ENCODE data around the gene MINK1.

DNA sequence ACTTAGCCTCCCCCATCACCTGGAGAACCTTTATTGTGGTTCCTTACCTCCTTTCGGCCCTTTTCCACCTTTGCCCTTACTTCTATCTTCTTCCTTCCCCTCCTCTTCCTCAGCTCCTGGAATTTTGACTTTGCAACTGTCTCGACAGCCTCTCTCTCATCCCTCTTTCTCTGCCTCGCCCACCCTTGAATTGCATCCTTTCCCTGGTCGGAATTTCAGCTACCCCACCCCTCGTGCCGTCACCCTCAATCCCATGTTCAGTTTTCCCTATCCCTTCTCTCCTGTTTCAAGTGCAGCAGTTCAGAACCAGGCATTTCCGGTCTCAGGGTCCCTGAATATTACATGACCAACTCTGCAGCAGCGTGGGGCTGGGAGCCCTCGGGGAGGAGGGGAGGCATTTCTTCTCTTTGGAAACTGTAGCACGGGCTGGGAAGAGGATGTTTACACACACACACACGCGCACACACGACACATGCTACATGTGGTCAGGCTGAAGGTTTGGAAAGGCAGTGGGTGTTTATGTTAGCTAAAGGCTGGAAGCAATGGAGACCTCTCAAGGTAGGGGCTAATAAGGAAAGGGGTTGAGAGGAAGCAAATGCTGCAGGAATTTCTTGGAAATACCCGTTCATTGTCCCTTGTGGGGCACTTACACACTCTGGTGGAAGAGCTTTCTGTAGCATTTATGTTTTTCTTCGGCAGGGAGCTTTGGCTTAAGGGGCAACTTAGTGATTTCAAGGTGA, 971 bp downstream of the MINK1 start:
- TF ChIP-seq POLR2A (IDR thresholded peaks at IDR 0.05) = no peak
- TF ChIP-seq, protein P1, sequence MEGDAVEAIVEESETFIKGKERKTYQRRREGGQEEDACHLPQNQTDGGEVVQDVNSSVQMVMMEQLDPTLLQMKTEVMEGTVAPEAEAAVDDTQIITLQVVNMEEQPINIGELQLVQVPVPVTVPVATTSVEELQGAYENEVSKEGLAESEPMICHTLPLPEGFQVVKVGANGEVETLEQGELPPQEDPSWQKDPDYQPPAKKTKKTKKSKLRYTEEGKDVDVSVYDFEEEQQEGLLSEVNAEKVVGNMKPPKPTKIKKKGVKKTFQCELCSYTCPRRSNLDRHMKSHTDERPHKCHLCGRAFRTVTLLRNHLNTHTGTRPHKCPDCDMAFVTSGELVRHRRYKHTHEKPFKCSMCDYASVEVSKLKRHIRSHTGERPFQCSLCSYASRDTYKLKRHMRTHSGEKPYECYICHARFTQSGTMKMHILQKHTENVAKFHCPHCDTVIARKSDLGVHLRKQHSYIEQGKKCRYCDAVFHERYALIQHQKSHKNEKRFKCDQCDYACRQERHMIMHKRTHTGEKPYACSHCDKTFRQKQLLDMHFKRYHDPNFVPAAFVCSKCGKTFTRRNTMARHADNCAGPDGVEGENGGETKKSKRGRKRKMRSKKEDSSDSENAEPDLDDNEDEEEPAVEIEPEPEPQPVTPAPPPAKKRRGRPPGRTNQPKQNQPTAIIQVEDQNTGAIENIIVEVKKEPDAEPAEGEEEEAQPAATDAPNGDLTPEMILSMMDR (IDR thresholded peaks at IDR 0.05) = no peak
